ENCODE data around the gene QRFP. TPM values are rescaled to one million over a fixed set of nuclear protein-coding genes. Genes with fewer than 3 reads are reported as not detected.
A peak's percentile ranks its signal among the peaks of the same experiment; 100 is the strongest.

The QRFP gene
- total and polyA plus RNA-seq, 2 of the 8 experiments (the other 6 are each of a cell fraction or from before 2014, with no cell fraction given) = not detected

- no peaks in the 10 kb centered on the region for H3K27me3 ChIP-seq (replicated peaks in 1 of 4; ENCODE audit: control insufficient read depth in 3 of 4, extremely low read depth in 1 of 4, insufficient read depth in 3 of 4, low read length in 3 of 4)
- no peak overlapping the region for H4K8ac ChIP-seq (ENCODE audit: extremely low read depth, insufficient read depth, low read length)
- H3K4me3 ChIP-seq (ENCODE audit: extremely low read depth in 1 of 4, insufficient read depth in 2 of 4, low read depth in 3 of 4, low read length in 4 of 4) = no peak overlapping the region
- H3K23ac ChIP-seq (ENCODE audit: insufficient read length) = no peak overlapping the region
- H3K23me2 ChIP-seq (ENCODE audit: low read depth, low read length) = no peaks in the 10 kb centered on the region
- no peak overlapping the region for H3K27ac ChIP-seq (ENCODE audit: low read depth, low read length)
- peaks cover 0 to 2% of the 10 kb centered on the region in 2 experiments for H4K20me1 ChIP-seq (replicated peaks in 1 of 2; ENCODE audit: control insufficient read depth in 1 of 2, insufficient read depth in 2 of 2, low read length in 2 of 2)
- no peak overlapping the region; the same call in 1 of the 2 replicates for H3K18ac ChIP-seq (ENCODE audit: extremely low read depth, low read length)
- H2AK5ac ChIP-seq (ENCODE audit: low read depth, low read length) = no peak overlapping the region
- H3K4me2 ChIP-seq (ENCODE audit: insufficient read depth in 1 of 2, low read depth in 2 of 2, low read length in 2 of 2) = no peak overlapping the region
- CTCF ChIA-PET (ENCODE audit: partially characterized antibody) = interaction anchor here (1.1 to 2.4 kb wide), 3 partner anchors 10 to 95 kb away, joined by 5 to 13 read pairs (median 7); no protein-coding TSS in a partner anchor
- WGBS, 2 experiments (ENCODE audit: extremely low coverage in 1 of 2, insufficient coverage in 1 of 2, insufficient read length in 1 of 2, insufficient replicate concordance in 2 of 2, low coverage in 1 of 2, low lambda C conversion rate in 2 of 2, missing lambda C conversion rate in 1 of 2) = 83% methylated on average over 20 of the region's 25 CpGs; no CpG with 5 or more reads in 1 of the 2 experiments
- no peak overlapping the region for H2BK120ac ChIP-seq (replicated peaks; ENCODE audit: low read depth, low read length)
- H2BK5ac ChIP-seq (ENCODE audit: low read depth, low read length) = no peak overlapping the region
- no peaks in the 10 kb centered on the region for H3K4me1 ChIP-seq (replicated peaks in 1 of 4; ENCODE audit: control insufficient read depth in 3 of 4, insufficient read depth in 4 of 4, low read length in 3 of 4)
- FAIRE-seq (no peak), DNase-seq (ENCODE audit: low read depth in 1 of 2, low spot score in 2 of 2) (no peak)
- H2BK15ac ChIP-seq (ENCODE audit: low read length) = no peak overlapping the region
- POLR2A ChIA-PET (ENCODE audit: partially characterized antibody) = interaction anchor here (0.6 to 1.1 kb wide), 2 partner anchors 34 to 84 kb away, joined by 3 to 4 read pairs; no protein-coding TSS in a partner anchor
- peak overlapping the region; percentile 53 for H3K4ac ChIP-seq (replicated peaks; ENCODE audit: insufficient read length, low read depth, low read length)
- no peak overlapping the region for H2AFZ ChIP-seq (ENCODE audit: low read length)
- no peak overlapping the region for H3K9ac ChIP-seq (replicated peaks in 1 of 4; ENCODE audit: extremely low read depth in 1 of 4, low read depth in 3 of 4, low read length in 3 of 4)
- no peak overlapping the region for H2BK12ac ChIP-seq (ENCODE audit: low read depth, low read length)
- no peaks in the 10 kb centered on the region for H3K79me2 ChIP-seq (ENCODE audit: control insufficient read depth in 1 of 2, insufficient read depth in 2 of 2, low read length in 2 of 2)
- no peak overlapping the region for H3K14ac ChIP-seq (ENCODE audit: insufficient read length)
- no peak overlapping the region for H2BK20ac ChIP-seq (ENCODE audit: low read length)
- no peak overlapping the region for H4K91ac ChIP-seq (replicated peaks; ENCODE audit: insufficient read length, low read length)
- no peaks in the 10 kb centered on the region for H3K9me3 ChIP-seq (ENCODE audit: insufficient read depth in 2 of 2, low read depth in 1 of 2, low read length in 1 of 2)
- no peaks in the 10 kb centered on the region for H3K79me1 ChIP-seq (ENCODE audit: low read depth, low read length)
- no peak overlapping the region for H4K5ac ChIP-seq (ENCODE audit: insufficient read length, low read depth, low read length)
- H3K36me3 ChIP-seq (ENCODE audit: control insufficient read depth in 2 of 4, insufficient read depth in 4 of 4, low read length in 3 of 4) = no peaks in the 10 kb centered on the region
- H3K56ac ChIP-seq (replicated peaks; ENCODE audit: insufficient read length, low read depth, low read length) = no peak overlapping the region
- TF ChIP-seq JUND (IDR thresholded peaks at IDR 0.05; ENCODE audit: low read length) = no peak
These were observed 6.8 kb upstream of the QRFP start for GRCh38 chr9:130903194-130904069.

Data from H1 (cell line).